ENCODE results near the gene INO80B.
A peak's percentile ranks its signal among the peaks of the same experiment; 100 is the strongest.

The INO80B gene

DNA sequence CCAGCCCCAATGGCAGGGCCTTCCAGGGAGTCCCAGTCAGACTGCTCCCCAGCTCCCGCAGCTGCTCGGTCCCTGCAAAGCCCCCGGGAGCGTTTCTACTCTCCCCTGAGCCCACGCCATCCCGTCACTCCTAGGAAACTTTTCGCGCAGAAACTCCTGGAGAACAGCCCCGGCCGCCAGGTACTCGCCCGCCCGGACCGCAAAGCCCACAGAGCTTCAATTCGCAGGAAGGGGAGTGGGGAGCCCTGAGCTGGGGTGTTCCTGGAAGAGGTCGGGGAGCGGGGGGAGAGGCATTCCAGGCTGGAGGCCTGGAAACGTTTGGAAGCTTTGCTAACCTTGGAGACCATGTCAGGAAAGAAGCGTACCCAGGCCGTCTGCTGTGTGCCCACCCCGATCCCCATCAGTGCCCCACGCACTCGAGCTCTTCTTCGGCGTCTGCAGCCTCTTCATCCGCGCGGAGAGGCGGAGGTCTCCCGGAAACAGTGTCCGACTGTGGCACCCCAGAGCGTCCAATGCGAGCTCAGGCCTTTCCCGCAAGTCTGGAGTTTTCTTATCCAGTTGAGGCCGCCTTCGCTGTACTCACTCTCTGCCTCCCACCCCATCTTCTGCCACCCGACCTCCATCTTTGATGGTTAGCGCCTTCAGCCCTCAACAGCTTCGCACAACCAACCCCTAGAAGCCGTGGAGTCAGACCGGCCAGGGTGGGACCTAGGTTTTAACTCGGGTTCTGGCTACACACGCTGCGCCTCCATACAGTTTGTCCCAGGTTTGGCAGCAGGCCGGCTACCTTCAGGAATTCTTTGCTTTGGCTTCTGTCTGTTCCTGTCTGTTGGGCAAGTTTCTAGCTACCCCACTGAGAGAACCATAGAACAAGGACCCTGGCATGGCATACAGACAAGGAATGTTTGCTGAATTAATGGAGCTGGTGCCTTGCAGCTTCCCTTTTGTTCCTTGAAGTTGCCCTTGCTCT, 48.9 kb downstream of the INO80B start:
- H3K79me2 ChIP-seq (ENCODE audit: control insufficient read depth, low read length): peaks cover 13% of the 10 kb centered on the region
- peak overlapping the region; percentile 68 for H3K4me3 ChIP-seq (ENCODE audit: low read length)
- no peaks in the 10 kb centered on the region for H3F3A ChIP-seq (ENCODE audit: control insufficient read depth, insufficient read depth)
- peaks cover 41% of the 10 kb centered on the region for H3K4me1 ChIP-seq (ENCODE audit: control insufficient read depth, low read length)
- no peaks in the 10 kb centered on the region for H3K9me3 ChIP-seq (ENCODE audit: control insufficient read depth, insufficient read depth, low read length)
- TF ChIP-seq, protein P1, sequence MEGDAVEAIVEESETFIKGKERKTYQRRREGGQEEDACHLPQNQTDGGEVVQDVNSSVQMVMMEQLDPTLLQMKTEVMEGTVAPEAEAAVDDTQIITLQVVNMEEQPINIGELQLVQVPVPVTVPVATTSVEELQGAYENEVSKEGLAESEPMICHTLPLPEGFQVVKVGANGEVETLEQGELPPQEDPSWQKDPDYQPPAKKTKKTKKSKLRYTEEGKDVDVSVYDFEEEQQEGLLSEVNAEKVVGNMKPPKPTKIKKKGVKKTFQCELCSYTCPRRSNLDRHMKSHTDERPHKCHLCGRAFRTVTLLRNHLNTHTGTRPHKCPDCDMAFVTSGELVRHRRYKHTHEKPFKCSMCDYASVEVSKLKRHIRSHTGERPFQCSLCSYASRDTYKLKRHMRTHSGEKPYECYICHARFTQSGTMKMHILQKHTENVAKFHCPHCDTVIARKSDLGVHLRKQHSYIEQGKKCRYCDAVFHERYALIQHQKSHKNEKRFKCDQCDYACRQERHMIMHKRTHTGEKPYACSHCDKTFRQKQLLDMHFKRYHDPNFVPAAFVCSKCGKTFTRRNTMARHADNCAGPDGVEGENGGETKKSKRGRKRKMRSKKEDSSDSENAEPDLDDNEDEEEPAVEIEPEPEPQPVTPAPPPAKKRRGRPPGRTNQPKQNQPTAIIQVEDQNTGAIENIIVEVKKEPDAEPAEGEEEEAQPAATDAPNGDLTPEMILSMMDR (IDR thresholded peaks at IDR 0.05; ENCODE audit: low read depth, low read length, poor library complexity, severe bottlenecking): no peak
- TF ChIP-seq EZH2phosphoT487 (IDR thresholded peaks at IDR 0.05; ENCODE audit: borderline replicate concordance, low read length): no peak
- H3K27ac ChIP-seq (ENCODE audit: low read depth, low read length): no peak overlapping the region
- H3K4me2 ChIP-seq (ENCODE audit: low read length): peak overlapping the region; percentile 82
- H3K36me3 ChIP-seq (ENCODE audit: control insufficient read depth, low read length): peaks cover 14% of the 10 kb centered on the region
- H3K9me2 ChIP-seq (replicated peaks; ENCODE audit: control insufficient read depth, low read length): no peaks in the 10 kb centered on the region
- H4K20me1 ChIP-seq (ENCODE audit: control insufficient read depth, insufficient read depth, low read depth, low read length): no peaks in the 10 kb centered on the region
- peaks cover 47% of the 10 kb centered on the region for H3K27me3 ChIP-seq (ENCODE audit: control insufficient read depth, low read length)

DNA sequence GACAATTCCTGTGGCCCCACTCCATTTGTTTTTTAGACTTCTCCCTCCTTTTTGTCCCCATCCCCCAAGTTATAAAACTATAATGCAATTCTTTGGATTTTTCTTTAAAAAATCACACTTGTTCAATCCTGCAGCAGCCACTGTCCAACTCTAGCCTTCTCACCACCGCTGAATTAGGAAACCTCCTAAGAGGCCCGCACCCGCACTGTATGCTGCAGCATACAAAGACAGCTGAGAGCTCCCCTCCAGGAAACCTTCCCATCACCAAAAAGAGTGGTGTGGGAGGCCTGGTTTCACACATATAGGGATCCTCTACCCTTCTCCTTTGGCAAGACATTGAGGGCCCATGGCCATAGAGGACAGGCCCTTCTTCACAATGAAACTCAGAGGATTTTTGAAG, 49.7 kb downstream of the INO80B start:
- Histone ChIP-seq H3K9me2 (replicated peaks; ENCODE audit: control insufficient read depth, low read length) (no peaks in the 10 kb centered on the region), H3K9me3 (ENCODE audit: control insufficient read depth, insufficient read depth, low read length) (no peaks in the 10 kb centered on the region), H3K27me3 (ENCODE audit: control insufficient read depth, low read length) (peaks cover 39% of the 10 kb centered on the region), H3K79me2 (ENCODE audit: control insufficient read depth, low read length) (peaks cover 13% of the 10 kb centered on the region), H3F3A (ENCODE audit: control insufficient read depth, insufficient read depth) (0 out of 2 replicates have a peak, but pooled peaks cover 2% of the 10 kb centered on the region), H3K36me3 (ENCODE audit: control insufficient read depth, low read length) (peaks cover 14% of the 10 kb centered on the region), H3K4me3 (ENCODE audit: low read length) (no peak overlapping the region), H3K4me2 (ENCODE audit: low read length) (no peak overlapping the region), H3K4me1 (ENCODE audit: control insufficient read depth, low read length) (peaks cover 41% of the 10 kb centered on the region), H3K27ac (ENCODE audit: low read depth, low read length) (no peak overlapping the region), H4K20me1 (ENCODE audit: control insufficient read depth, insufficient read depth, low read depth, low read length) (no peaks in the 10 kb centered on the region)
- TF ChIP-seq, protein P1 (IDR thresholded peaks at IDR 0.05; ENCODE audit: low read depth, low read length, poor library complexity, severe bottlenecking): no peak
- TF ChIP-seq EZH2phosphoT487 (IDR thresholded peaks at IDR 0.05; ENCODE audit: borderline replicate concordance, low read length): no peak

DNA sequence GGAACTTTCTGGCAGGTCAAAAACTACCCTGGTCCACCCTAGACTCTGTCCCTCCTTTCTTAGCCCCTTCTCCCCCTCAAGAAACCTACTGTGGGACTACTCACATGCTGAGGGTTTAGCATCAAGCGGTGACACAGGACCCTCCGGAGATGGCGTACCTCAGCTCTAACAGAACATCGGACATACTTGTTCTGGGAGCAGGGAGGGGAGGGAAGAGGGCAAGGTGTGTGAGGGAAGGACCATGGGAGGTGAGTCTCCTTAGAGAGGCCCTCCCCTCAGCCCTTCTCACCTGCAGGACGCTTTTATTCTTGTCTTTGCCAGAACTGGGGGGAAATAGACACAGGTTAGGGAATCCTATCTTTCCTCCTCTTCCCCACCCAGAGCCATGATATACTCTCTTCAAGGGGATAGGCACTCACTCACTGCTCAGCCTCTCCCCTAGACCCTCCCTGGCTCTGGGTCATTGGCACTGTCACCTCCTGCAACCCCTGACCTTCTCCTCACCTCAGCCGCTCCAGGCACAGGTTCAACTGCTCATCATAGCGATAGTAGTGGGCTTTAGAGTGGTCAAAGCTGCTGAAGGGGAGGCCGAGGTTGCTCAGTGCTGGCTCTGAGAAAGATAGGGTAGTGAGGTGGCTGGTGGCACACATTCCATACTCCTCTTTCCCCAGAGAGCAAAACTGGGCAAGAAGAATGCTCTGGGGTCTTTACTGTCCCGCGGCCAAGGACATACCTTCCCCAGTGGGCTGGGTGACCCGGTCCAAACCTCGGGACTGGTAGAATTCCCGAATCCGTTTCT, 50.8 kb downstream of the INO80B start:
- H3F3A ChIP-seq (ENCODE audit: control insufficient read depth, insufficient read depth): 0 out of 2 replicates have a peak, but pooled peaks cover 3% of the 10 kb centered on the region
- peaks cover 29% of the 10 kb centered on the region for H3K27me3 ChIP-seq (ENCODE audit: control insufficient read depth, low read length)
- no peaks in the 10 kb centered on the region for H4K20me1 ChIP-seq (ENCODE audit: control insufficient read depth, insufficient read depth, low read depth, low read length)
- TF ChIP-seq, protein P1 (IDR thresholded peaks at IDR 0.05; ENCODE audit: low read depth, low read length, poor library complexity, severe bottlenecking): no peak
- no peak for TF ChIP-seq EZH2phosphoT487 (IDR thresholded peaks at IDR 0.05; ENCODE audit: borderline replicate concordance, low read length)
- H3K4me1 ChIP-seq (ENCODE audit: control insufficient read depth, low read length): peaks cover 41% of the 10 kb centered on the region
- H3K79me2 ChIP-seq (ENCODE audit: control insufficient read depth, low read length): peaks cover 13% of the 10 kb centered on the region
- no peak overlapping the region for H3K27ac ChIP-seq (ENCODE audit: low read depth, low read length)
- H3K4me3 ChIP-seq (ENCODE audit: low read length): 0 out of 2 replicates have a peak overlapping the region, but pooled peaks have one; percentile 4
- H3K4me2 ChIP-seq (ENCODE audit: low read length): peak overlapping the region; percentile 71
- H3K9me2 ChIP-seq (replicated peaks; ENCODE audit: control insufficient read depth, low read length): no peaks in the 10 kb centered on the region
- H3K36me3 ChIP-seq (ENCODE audit: control insufficient read depth, low read length): peaks cover 14% of the 10 kb centered on the region
- no peaks in the 10 kb centered on the region for H3K9me3 ChIP-seq (ENCODE audit: control insufficient read depth, insufficient read depth, low read length)
